PC-3 (cell line): ENCODE results near the gene ASF1B. TPM values are rescaled to one million over a fixed set of nuclear protein-coding genes. Genes with fewer than 3 reads are reported as not detected.

Experiments
- ATAC-seq: fragments of 200-7000 bp; cut with Tn5 transposase; 2 replicates; pipeline ENCODE4 v1.9.1; 2020; ENCODE audit warnings: mild to moderate bottlenecking, moderate library complexity
- BruUV-seq: library from RNA; stranded (reverse); fragments of 400-500 nt; replicated peaks from 2 replicates; lab custom pipeline; 2021; lab: Mats Ljungman, UMichigan
- CTCF ChIA-PET: fragments of 300-600 bp; sonication (Branson Sonifier 250); formaldehyde crosslinking; loops from one replicate; lab custom pipeline; 2022; ENCODE audit warnings: antibody characterized with exemption; lab: Charles Lee
- POLR2A ChIA-PET: fragments of 300-600 bp; sonication (Branson Sonifier 250); formaldehyde crosslinking; loops from one replicate; lab custom pipeline; 2022; ENCODE audit warnings: antibody characterized with exemption; ENCODE audit not compliant: unreplicated experiment; lab: Charles Lee
- DNase-seq: peaks from one replicate; pipeline ENCODE4 v3.0.0-alpha.2; 2015
- H2AFZ ChIP-seq: fragments of 300-600 bp; sonication (generic); 2 replicates; pipeline ENCODE4 v1.6.0; 2016; ENCODE audit warnings: antibody characterized with exemption, low read length
- H3F3A ChIP-seq: fragments of 300-600 bp; sonication (generic); one replicate; pipeline ENCODE4 v1.6.0; 2017; ENCODE audit warnings: antibody characterized with exemption, low read length, control low read depth, mild to moderate bottlenecking; ENCODE audit not compliant: unreplicated experiment
- H3K27ac ChIP-seq: fragments of 300-600 bp; sonication (generic); 2 replicates; pipeline ENCODE4 v1.5.1; 2016; ENCODE audit warnings: mild to moderate bottlenecking, low read length
- H3K27me3 ChIP-seq: fragments of 300-600 bp; sonication (generic); 2 replicates; pipeline ENCODE4 v1.6.1; 2016; ENCODE audit warnings: low read length, mixed read lengths
- H3K36me3 ChIP-seq: fragments of 300-600 bp; sonication (generic); 2 replicates; pipeline ENCODE4 v1.6.1; 2016; ENCODE audit warnings: low read depth, mixed run types, low read length, mixed read lengths
- H3K4me1 ChIP-seq: fragments of 300-600 bp; sonication (generic); 2 replicates; pipeline ENCODE4 v1.5.1; 2016; ENCODE audit warnings: low read length; ENCODE audit not compliant: insufficient read depth
- H3K4me2 ChIP-seq: fragments of 300-600 bp; sonication (generic); 2 replicates; pipeline ENCODE4 v1.6.0; 2016; ENCODE audit warnings: low read length
- H3K4me3 ChIP-seq: fragments of 300-600 bp; sonication (generic); 2 replicates; pipeline ENCODE4 v1.5.1; 2016; ENCODE audit warnings: mild to moderate bottlenecking, low read length, mixed read lengths
- H3K79me2 ChIP-seq: fragments of 300-600 bp; sonication (generic); 2 replicates; pipeline ENCODE4 v1.6.1; 2017; ENCODE audit warnings: low read length, mixed read lengths
- H3K9ac ChIP-seq: fragments of 300-600 bp; sonication (generic); 2 replicates; pipeline ENCODE4 v1.6.0; 2016; ENCODE audit warnings: mild to moderate bottlenecking, low read length
- H3K9me2 ChIP-seq: fragments of 300-600 bp; sonication (generic); replicated peaks from 2 replicates; pipeline ENCODE4 v1.6.1; 2016; ENCODE audit warnings: mixed run types, low read length, mixed read lengths
- H3K9me3 ChIP-seq: fragments of 300-600 bp; sonication (generic); 2 replicates; pipeline ENCODE4 v1.6.1; 2016; ENCODE audit warnings: low read length, mixed read lengths
- H4K20me1 ChIP-seq: fragments of 300-600 bp; sonication (generic); 2 replicates; pipeline ENCODE4 v1.6.1; 2016; ENCODE audit warnings: low read length, mixed read lengths
- EZH2 ChIP-seq: fragments of 300-600 bp; sonication (generic); IDR thresholded peaks from one replicate; pipeline ENCODE4 v1.6.1; 2017; ENCODE audit warnings: antibody characterized with exemption, mild to moderate bottlenecking, low read length; ENCODE audit not compliant: unreplicated experiment
- EZH2phosphoT487 ChIP-seq: fragments of 300-600 bp; sonication (generic); IDR thresholded peaks from 2 replicates; pipeline ENCODE4 v1.6.1; 2018; ENCODE audit warnings: mild to moderate bottlenecking, antibody characterized with exemption, low read length, borderline replicate concordance
- intact Hi-C: fragments of 100-400 bp; cut with micrococcal nuclease; formaldehyde crosslinking; loops from 2 replicates; pipeline ENCODE4 v1.9.0; 2023
- total RNA-seq: library from RNA; depleted of rRNA; stranded (reverse); fragments of >200 nt; gene quantifications from 2 replicates; pipeline ENCODE4 v1.2.3, GENCODE V29; 2014
- TF ChIP-seq, protein P1 (sequence below): fragments of 300-600 bp; sonication (generic); conservative IDR thresholded peaks from 2 replicates; pipeline ENCODE4 v1.5.1; 2017; ENCODE audit warnings: antibody characterized with exemption, low read depth, mild to moderate bottlenecking, low read length

The ASF1B gene
- total RNA-seq, 1 experiment from 2014 or later = 84.7 TPM

DNA sequence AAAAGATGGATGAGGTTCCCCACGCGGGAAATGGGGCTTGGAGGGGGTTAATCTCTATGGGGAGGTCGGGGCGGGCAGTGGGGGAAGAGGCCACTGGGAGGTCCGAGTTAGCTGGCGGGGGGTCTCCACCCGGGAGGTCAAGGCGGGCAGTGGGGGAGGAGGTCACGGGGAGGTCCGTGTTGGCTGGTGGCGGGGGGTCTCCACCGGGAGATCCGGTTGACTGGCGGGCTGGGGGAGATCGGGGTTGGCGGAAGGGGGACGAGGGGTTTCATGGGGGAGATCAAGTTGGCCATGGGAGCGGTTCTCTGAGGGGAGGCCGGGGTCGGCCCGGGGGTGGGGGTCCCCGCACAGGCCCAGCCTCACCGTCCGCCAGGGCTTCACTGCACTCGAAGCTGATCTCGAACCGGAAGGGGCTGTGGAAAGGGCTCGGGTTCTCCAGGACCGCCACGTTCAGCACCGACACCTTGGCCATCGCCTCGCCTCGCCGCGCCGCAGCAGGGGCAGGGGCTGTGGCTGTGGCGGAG, 342 bp downstream of the ASF1B start:
- POLR2A ChIA-PET = interaction anchor here (0.5 to 1.0 kb wide), 3 partner anchors 18 to 1123 kb away, joined by 3 to 6 read pairs (median 3); partner anchors contain the start of gene PRKACA
- H3K4me2 ChIP-seq = peak overlapping the region; percentile 85
- no peaks in the 10 kb centered on the region for H3K9me2 ChIP-seq
- H3K79me2 ChIP-seq = peaks cover 45% of the 10 kb centered on the region
- DNase-seq = no peak
- H3K4me3 ChIP-seq = peak overlapping the region; percentile 83
- H3K36me3 ChIP-seq = peaks cover 9% of the 10 kb centered on the region; the same call in 1 of the 2 replicates
- no peak for ATAC-seq
- H3K9ac ChIP-seq = peak overlapping the region; percentile 87
- H2AFZ ChIP-seq = peak overlapping the region; percentile 75
- H3K27ac ChIP-seq = no peak overlapping the region
- CTCF ChIA-PET = interaction anchor here (0.5 to 1.7 kb wide), 25 partner anchors 9 to 551 kb away, joined by 3 to 32 read pairs (median 4); partner anchors contain the start of genes ADGRE5, IL27RA, MISP3 and PRKACA
- no peak for TF ChIP-seq EZH2phosphoT487
- TF ChIP-seq, protein P1, sequence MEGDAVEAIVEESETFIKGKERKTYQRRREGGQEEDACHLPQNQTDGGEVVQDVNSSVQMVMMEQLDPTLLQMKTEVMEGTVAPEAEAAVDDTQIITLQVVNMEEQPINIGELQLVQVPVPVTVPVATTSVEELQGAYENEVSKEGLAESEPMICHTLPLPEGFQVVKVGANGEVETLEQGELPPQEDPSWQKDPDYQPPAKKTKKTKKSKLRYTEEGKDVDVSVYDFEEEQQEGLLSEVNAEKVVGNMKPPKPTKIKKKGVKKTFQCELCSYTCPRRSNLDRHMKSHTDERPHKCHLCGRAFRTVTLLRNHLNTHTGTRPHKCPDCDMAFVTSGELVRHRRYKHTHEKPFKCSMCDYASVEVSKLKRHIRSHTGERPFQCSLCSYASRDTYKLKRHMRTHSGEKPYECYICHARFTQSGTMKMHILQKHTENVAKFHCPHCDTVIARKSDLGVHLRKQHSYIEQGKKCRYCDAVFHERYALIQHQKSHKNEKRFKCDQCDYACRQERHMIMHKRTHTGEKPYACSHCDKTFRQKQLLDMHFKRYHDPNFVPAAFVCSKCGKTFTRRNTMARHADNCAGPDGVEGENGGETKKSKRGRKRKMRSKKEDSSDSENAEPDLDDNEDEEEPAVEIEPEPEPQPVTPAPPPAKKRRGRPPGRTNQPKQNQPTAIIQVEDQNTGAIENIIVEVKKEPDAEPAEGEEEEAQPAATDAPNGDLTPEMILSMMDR = no peak
- TF ChIP-seq EZH2 = no peak
- no TSS peak for BruUV-seq
- H4K20me1 ChIP-seq = no peaks in the 10 kb centered on the region
- no peaks in the 10 kb centered on the region for H3K27me3 ChIP-seq
- H3F3A ChIP-seq = no peaks in the 10 kb centered on the region
- H3K9me3 ChIP-seq = no peaks in the 10 kb centered on the region
- intact Hi-C loops = loop anchor here (2.0 to 10.0 kb wide), 5 partner anchors 55 to 339 kb away; partner anchors contain the start of genes ADGRE5, ADGRL1 and PTGER1
- peaks cover 20% of the 10 kb centered on the region for H3K4me1 ChIP-seq

- BruUV-seq = no TSS peak
- H3K27ac ChIP-seq = no peak overlapping the region
- peaks cover 20% of the 10 kb centered on the region for H3K4me1 ChIP-seq
- DNase-seq (no peak), ATAC-seq (no peak)
- no peaks in the 10 kb centered on the region for H3K9me2 ChIP-seq
- H3F3A ChIP-seq = no peaks in the 10 kb centered on the region
- peaks cover 45% of the 10 kb centered on the region for H3K79me2 ChIP-seq
- ChIA-PET CTCF (interaction anchor here (0.6 kb wide), 1 partner anchor 270 kb away, joined by 3 read pairs; no protein-coding TSS in a partner anchor), POLR2A (interaction anchor here (0.6 to 0.7 kb wide), 2 partner anchors 17 to 381 kb away, joined by 3 to 9 read pairs; no protein-coding TSS in a partner anchor)
- peak overlapping the region; percentile 85 for H3K4me2 ChIP-seq
- peaks cover 9% of the 10 kb centered on the region; the same call in 1 of the 2 replicates for H3K36me3 ChIP-seq
- peak overlapping the region; percentile 87 for H3K9ac ChIP-seq
- H4K20me1 ChIP-seq = no peaks in the 10 kb centered on the region
- intact Hi-C loops = loop anchor here (5.0 to 10.0 kb wide), 3 partner anchors 72 to 339 kb away; partner anchors contain the start of genes ADGRE5, ADGRL1 and PTGER1
- H3K4me3 ChIP-seq = peak overlapping the region; percentile 83
- H3K27me3 ChIP-seq = no peaks in the 10 kb centered on the region
- no peaks in the 10 kb centered on the region for H3K9me3 ChIP-seq
- TF ChIP-seq, protein P1 = no peak
- TF ChIP-seq EZH2phosphoT487 = no peak
- no peak for TF ChIP-seq EZH2
- 0 out of 2 replicates have a peak overlapping the region, but pooled peaks have one; percentile 75 for H2AFZ ChIP-seq
Observed at GRCh38 chr19:14135355-14135754, 1.0 kb downstream of the ASF1B start.
